Measurements from ENCODE around the gene SPRY4. TPM values are rescaled to one million over a fixed set of nuclear protein-coding genes. Genes with fewer than 3 reads are reported as not detected.

The SPRY4 gene
- total RNA-seq, 1 donor from 2014 or later = 74.2 TPM

DNA sequence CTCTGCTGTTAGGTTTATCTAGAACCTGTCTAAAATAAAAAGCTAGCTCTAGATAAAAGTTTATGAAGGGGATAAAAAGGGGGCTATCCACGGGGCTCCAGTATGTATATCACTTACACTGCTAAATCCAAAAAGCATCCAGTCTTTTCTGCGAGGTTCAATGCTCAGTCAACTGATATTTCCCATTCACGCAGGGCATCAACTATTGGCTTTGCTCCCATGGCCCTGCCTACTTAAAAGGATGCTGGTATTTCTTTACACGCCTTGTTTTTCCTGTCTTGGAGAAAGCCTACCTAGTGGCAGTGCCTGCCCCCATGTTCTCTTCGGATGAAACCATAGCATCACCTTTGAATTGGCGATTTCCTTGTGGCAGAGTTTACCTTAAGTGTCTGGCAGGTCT, 8.1 kb downstream of the SPRY4 start:
- peaks cover 11% of the 10 kb centered on the region for H3K27me3 Mint-ChIP-seq (ENCODE audit: unreplicated experiment)
- no peak for DNase-seq (ENCODE audit: low spot score)
- H3K9me3 Mint-ChIP-seq (ENCODE audit: unreplicated experiment) = no peaks in the 10 kb centered on the region
- H3K4me1 Mint-ChIP-seq (ENCODE audit: unreplicated experiment) = peaks cover 90% of the 10 kb centered on the region
- H3K36me3 Mint-ChIP-seq (ENCODE audit: low read depth, unreplicated experiment) = peaks cover 48% of the 10 kb centered on the region
- peak overlapping the region; percentile 68 for H3K4me3 Mint-ChIP-seq (ENCODE audit: unreplicated experiment)
- peak overlapping the region; percentile 71 for H3K27ac Mint-ChIP-seq (ENCODE audit: unreplicated experiment)
- TF ChIP-seq, protein P1, sequence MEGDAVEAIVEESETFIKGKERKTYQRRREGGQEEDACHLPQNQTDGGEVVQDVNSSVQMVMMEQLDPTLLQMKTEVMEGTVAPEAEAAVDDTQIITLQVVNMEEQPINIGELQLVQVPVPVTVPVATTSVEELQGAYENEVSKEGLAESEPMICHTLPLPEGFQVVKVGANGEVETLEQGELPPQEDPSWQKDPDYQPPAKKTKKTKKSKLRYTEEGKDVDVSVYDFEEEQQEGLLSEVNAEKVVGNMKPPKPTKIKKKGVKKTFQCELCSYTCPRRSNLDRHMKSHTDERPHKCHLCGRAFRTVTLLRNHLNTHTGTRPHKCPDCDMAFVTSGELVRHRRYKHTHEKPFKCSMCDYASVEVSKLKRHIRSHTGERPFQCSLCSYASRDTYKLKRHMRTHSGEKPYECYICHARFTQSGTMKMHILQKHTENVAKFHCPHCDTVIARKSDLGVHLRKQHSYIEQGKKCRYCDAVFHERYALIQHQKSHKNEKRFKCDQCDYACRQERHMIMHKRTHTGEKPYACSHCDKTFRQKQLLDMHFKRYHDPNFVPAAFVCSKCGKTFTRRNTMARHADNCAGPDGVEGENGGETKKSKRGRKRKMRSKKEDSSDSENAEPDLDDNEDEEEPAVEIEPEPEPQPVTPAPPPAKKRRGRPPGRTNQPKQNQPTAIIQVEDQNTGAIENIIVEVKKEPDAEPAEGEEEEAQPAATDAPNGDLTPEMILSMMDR (IDR thresholded peaks at IDR 0.05; ENCODE audit: unreplicated experiment) = no peak

DNA sequence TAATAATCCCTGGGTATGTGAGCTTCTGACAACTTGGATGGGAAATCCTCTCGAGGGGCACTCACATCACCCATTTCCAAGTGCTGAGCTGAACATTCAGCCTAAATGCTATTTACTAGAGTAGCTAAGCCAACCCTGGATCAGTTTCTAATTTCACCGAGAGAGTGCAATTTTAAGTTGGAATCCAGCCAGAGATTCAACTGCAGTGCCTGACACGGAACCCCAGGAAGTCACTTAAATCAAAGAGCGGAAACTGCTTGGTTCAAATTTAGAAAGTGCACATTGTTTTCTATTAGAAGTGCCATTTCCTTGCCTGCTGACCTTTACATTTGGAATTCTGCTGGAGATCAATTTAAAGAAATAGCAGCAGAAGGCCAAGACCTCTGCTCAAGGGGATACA, 8.8 kb downstream of the SPRY4 start:
- H3K27ac Mint-ChIP-seq (ENCODE audit: unreplicated experiment) = peak overlapping the region; percentile 72
- DNase-seq (ENCODE audit: low spot score) = no peak
- TF ChIP-seq, protein P1 (IDR thresholded peaks at IDR 0.05; ENCODE audit: unreplicated experiment) = no peak
- H3K4me3 Mint-ChIP-seq (ENCODE audit: unreplicated experiment) = no peak overlapping the region
- peaks cover 90% of the 10 kb centered on the region for H3K4me1 Mint-ChIP-seq (ENCODE audit: unreplicated experiment)
- peaks cover 11% of the 10 kb centered on the region for H3K27me3 Mint-ChIP-seq (ENCODE audit: unreplicated experiment)
- H3K36me3 Mint-ChIP-seq (ENCODE audit: low read depth, unreplicated experiment) = peaks cover 45% of the 10 kb centered on the region
- no peaks in the 10 kb centered on the region for H3K9me3 Mint-ChIP-seq (ENCODE audit: unreplicated experiment)

DNA sequence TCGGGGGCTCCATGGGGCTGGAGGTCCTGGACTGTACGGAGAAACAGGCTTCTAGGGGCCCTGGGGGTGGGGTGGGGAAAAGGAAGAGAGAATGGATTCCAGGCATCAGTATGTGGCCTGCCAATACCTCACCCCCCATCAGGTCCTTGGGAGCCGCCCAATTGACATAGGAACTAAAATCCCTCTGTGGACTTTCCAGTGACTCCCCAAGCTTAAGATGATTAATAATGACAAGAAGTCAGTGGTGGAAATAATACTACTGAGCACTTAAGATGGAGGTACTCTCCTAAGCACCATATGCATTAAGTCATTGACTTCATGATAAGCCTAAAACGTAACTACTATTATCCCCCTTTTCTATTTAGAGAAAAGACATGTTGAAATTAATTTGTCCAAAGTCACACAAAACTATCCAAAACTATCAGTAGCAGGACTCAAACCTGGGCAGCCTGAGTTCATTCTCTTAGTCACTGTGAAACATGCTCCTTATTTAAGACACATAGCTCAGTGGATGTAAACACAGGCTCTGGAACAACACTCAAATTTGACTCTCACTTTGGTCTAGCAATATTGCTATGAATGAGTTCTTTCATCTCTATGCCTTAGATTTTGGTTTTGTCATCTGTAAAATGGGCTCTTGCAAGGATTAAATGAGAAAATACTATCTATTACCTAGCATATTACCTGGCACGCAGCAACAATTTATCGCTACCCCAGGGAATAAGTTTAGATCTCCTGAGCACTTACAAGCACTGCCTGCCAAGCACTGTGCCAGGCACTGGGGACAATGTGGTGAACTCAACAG, 9.5 kb downstream of the SPRY4 start:
- no peak overlapping the region for H3K27ac Mint-ChIP-seq (ENCODE audit: unreplicated experiment)

DNA sequence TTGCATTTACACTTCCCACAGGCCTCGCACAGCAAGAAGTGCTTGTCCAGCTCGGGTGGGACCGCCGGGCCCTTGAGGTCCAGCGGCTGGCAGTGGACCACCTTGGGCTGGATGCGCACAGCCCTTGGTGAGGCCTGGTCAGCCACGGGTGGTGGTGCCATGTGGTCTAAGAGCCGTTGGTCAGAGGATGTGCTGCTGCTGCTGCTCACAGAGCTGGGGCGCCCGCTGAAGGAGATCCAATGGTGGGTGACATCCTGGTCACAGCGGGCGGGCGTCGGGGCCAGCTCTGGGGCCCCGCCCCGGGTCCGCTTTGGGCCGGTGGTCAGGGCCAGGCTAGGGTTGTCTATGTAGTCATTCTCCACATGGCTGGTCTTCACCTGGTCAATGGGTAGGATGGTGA, 10.2 kb downstream of the SPRY4 start:
- Mint-ChIP-seq H3K4me1 (ENCODE audit: unreplicated experiment) (peaks cover 90% of the 10 kb centered on the region), H3K4me3 (ENCODE audit: unreplicated experiment) (no peak overlapping the region), H3K36me3 (ENCODE audit: low read depth, unreplicated experiment) (peaks cover 50% of the 10 kb centered on the region), H3K27me3 (ENCODE audit: unreplicated experiment) (peaks cover 11% of the 10 kb centered on the region), H3K9me3 (ENCODE audit: unreplicated experiment) (no peaks in the 10 kb centered on the region), H3K27ac (ENCODE audit: unreplicated experiment) (no peak overlapping the region)
- TF ChIP-seq, protein P1 (IDR thresholded peaks at IDR 0.05; ENCODE audit: unreplicated experiment) = no peak
- DNase-seq (ENCODE audit: low spot score) = no peak

More for the DNA sequence above, 9.5 kb downstream of the SPRY4 start:
- peaks cover 11% of the 10 kb centered on the region for H3K27me3 Mint-ChIP-seq (ENCODE audit: unreplicated experiment)
- no peak for DNase-seq (ENCODE audit: low spot score)
- H3K36me3 Mint-ChIP-seq (ENCODE audit: low read depth, unreplicated experiment) = peaks cover 47% of the 10 kb centered on the region
- H3K4me3 Mint-ChIP-seq (ENCODE audit: unreplicated experiment) = peak overlapping the region; percentile 38
- H3K4me1 Mint-ChIP-seq (ENCODE audit: unreplicated experiment) = peaks cover 89% of the 10 kb centered on the region
- no peaks in the 10 kb centered on the region for H3K9me3 Mint-ChIP-seq (ENCODE audit: unreplicated experiment)
- TF ChIP-seq, protein P1 (IDR thresholded peaks at IDR 0.05; ENCODE audit: unreplicated experiment) = no peak

DNA sequence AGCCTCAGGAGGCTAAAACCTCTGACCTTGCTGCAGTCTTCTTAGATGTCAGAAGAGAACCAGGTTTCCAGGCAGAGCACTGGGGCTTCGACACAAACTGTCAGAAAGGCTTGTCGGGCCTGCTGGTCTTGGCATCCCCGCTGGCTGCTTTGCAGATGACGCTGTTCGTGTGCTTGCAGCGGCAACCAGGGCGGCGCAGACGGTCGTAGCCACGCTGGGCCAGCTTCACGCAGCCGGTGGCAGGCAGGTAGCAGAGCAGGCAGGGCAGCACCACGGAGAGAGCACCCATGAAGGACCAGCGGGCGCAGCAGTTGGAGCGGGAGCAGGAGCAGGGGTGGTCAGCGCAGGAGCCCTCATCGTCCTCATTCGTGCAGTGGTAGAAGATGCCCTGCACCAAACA, 10.7 kb downstream of the SPRY4 start:
- Mint-ChIP-seq H3K36me3 (ENCODE audit: low read depth, unreplicated experiment) (peaks cover 51% of the 10 kb centered on the region), H3K27me3 (ENCODE audit: unreplicated experiment) (peaks cover 11% of the 10 kb centered on the region), H3K4me1 (ENCODE audit: unreplicated experiment) (peaks cover 89% of the 10 kb centered on the region), H3K4me3 (ENCODE audit: unreplicated experiment) (peak overlapping the region; percentile 65), H3K9me3 (ENCODE audit: unreplicated experiment) (no peaks in the 10 kb centered on the region), H3K27ac (ENCODE audit: unreplicated experiment) (peak overlapping the region; percentile 59)
- no peak for DNase-seq (ENCODE audit: low spot score)
- TF ChIP-seq, protein P1 (IDR thresholded peaks at IDR 0.05; ENCODE audit: unreplicated experiment) = no peak
